Effector memory CD4-positive, alpha-beta T cell (primary cell): ENCODE measurements around the gene LHB.
A peak's percentile ranks its signal among the peaks of the same experiment; 100 is the strongest.

Experiments
- DNase-seq, 3 donors: peaks; one replicate each; pipeline ENCODE4 v3.0.0-alpha.2; 2020
- H3K27ac ChIP-seq: 2 replicates; pipeline ENCODE4 v1.7.0; 2013; ENCODE audit warnings: mild to moderate bottlenecking, low read length, moderate library complexity; ENCODE audit not compliant: insufficient read depth, poor library complexity, severe bottlenecking
- H3K27me3 ChIP-seq: replicated peaks from 2 replicates; pipeline ENCODE4 v1.7.0; 2013; ENCODE audit warnings: mild to moderate bottlenecking, low read length; ENCODE audit not compliant: insufficient read depth, control insufficient read depth, poor library complexity, severe bottlenecking
- H3K36me3 ChIP-seq: 2 replicates; pipeline ENCODE4 v1.7.0; 2013; ENCODE audit warnings: mild to moderate bottlenecking, low read length, moderate library complexity; ENCODE audit not compliant: control insufficient read depth, insufficient read depth
- H3K4me1 ChIP-seq: 2 replicates; pipeline ENCODE4 v1.7.0; 2013; ENCODE audit warnings: low read length, mild to moderate bottlenecking; ENCODE audit not compliant: control insufficient read depth, insufficient read depth, poor library complexity, severe bottlenecking
- H3K4me3 ChIP-seq: 2 replicates; pipeline ENCODE4 v1.7.0; 2013; ENCODE audit warnings: low read length, low read depth, mild to moderate bottlenecking; ENCODE audit not compliant: insufficient read depth, poor library complexity, severe bottlenecking
- H3K9me3 ChIP-seq: 2 replicates; pipeline ENCODE4 v1.7.0; 2013; ENCODE audit warnings: mild to moderate bottlenecking, low read length, moderate library complexity; ENCODE audit not compliant: control insufficient read depth
- total RNA-seq, 3 donors: gene quantifications; one replicate each; lab custom pipeline; 2026; lab: John Stamatoyannopoulos, UW

LHB gene
- 0 to 0.52 (median 0.19) reads per million in 3 donors for total RNA-seq

DNA sequence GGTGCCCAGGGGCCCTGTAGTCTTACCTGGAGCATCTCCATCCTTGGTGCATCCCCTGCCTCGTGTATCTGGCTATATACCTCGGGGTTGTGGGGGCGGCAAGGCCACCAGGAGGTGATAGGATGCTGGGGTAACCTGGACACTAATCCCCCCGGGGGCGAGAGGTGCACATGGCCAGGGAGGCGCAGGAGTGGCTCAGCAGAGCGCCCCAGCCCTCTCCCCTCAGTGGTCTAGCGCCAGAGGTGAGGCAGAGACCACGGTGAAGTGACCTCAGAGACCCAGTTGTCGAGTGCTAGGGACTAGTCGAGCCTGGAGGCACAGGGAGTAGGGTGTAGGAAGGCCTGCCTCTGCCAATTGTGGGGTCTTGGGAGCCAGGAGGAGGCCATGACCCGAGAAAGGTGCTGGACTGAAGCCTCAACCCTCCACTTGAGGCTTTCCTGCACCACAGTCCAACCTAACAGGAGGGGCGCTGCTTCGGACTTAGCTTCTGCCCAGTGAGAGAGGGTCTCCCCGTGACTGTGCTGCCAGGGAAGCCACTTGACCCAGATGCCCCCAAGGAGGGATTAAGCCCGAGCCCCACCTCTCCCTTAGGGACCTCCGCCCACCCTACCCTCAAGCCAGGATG, at the start of gene LHB:
Gene LHB, minus strand, starts transcription at position 51 of the 625 bp plus-strand sequence. Its CDS starts 10 bp downstream, at position 41.
- Histone ChIP-seq H3K9me3 (no peaks in the 10 kb centered on the region), H3K27me3 (no peaks in the 10 kb centered on the region), H3K4me1 (peaks cover 13% of the 10 kb centered on the region), H3K36me3 (peaks cover 1% of the 10 kb centered on the region), H3K27ac (peak within 1 kb of the TSS; percentile 48), H3K4me3 (peak within 1 kb of the TSS; percentile 66)
- no peak for DNase-seq

DNA sequence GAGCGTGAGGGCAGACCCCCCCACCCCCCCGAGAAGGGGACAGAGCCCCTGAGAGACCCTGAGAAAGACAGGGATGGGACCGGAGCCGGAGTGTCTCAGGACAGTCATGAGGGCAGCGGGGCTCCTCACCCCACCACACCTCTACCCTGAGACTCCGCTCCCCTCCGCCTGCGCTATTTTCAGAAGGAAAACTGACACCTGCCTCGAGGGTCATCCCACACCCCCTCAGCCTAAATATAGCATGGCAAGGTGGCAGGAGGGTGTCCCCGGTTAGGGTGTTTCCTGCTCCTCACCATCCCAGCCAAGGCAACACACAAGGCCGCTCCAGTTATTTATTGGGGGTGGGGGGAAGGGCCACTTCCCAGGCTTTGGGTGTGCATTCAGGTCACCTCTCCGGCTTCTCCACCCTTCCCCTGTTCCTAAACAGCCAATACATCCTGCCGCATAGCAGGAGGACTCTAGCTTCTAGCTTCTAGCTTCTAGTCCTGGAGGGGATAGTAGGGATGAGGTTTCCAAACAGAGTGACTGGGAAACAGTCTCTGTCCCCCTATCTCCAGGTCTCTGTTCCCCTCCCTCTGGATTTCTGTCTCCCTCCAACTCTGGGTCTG, 49.1 kb upstream of the LHB start:
- no peaks in the 10 kb centered on the region for H3K4me1 ChIP-seq
- no peaks in the 10 kb centered on the region for H3K36me3 ChIP-seq
- H3K27ac ChIP-seq = no peak overlapping the region
- H3K27me3 ChIP-seq = peaks cover 18% of the 10 kb centered on the region
- no peak overlapping the region for H3K4me3 ChIP-seq
- no peaks in the 10 kb centered on the region for H3K9me3 ChIP-seq
- no peak for DNase-seq

DNA sequence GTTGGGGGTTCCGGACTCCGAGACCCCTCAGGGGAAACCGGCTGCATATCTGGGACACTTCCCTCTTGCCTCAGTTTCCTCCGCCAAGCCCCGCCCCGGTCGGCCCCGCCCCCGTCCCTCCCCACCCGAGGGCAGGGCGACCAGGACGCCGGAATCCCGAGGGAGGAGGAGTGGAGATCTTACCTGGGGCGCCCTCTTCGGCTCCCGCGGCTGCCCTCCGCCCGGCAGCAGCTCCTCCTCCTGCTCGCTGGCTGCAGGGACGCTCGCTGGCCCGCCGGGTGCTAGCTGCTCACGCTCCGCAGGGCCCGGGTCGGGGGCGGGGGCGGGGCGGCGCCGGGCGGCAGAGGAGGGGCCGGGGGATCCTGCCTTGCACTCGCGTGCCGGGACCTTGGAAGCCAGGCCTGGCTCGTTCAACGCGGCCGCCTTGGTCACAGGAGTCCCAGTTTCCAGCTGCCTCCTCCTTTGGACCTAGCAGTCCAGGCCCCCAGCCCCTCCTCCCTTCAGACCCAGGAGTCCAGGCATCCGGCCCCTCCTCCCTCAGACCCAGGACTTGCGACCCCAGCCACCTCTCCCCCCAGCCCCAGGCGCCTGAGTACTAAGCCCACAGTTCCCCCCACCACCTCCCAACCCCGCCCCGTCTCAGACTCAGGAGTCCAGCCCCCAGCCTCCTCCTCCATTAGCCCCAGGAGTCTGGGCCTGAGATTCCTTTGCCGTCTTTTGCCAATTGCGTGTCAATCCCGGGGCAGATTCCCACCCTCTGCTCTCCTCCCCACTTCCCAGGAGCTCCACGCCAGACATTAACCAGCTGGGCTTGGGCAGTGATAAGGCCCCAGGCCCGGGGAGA, 48.1 kb upstream of the LHB start, which contains the start of gene NTF4:
Gene NTF4, minus strand, starts transcription at position 51 of the 844 bp plus-strand sequence. CDS start 2,821 bp downstream, outside the sequence.
- H3K36me3 ChIP-seq = no peaks in the 10 kb centered on the region
- no peak for DNase-seq
- no peaks in the 10 kb centered on the region for H3K4me1 ChIP-seq
- H3K4me3 ChIP-seq = no peak within 1 kb of the TSS
- H3K27ac ChIP-seq = no peak within 1 kb of the TSS
- no peaks in the 10 kb centered on the region for H3K9me3 ChIP-seq
- H3K27me3 ChIP-seq = peaks cover 18% of the 10 kb centered on the region

DNA sequence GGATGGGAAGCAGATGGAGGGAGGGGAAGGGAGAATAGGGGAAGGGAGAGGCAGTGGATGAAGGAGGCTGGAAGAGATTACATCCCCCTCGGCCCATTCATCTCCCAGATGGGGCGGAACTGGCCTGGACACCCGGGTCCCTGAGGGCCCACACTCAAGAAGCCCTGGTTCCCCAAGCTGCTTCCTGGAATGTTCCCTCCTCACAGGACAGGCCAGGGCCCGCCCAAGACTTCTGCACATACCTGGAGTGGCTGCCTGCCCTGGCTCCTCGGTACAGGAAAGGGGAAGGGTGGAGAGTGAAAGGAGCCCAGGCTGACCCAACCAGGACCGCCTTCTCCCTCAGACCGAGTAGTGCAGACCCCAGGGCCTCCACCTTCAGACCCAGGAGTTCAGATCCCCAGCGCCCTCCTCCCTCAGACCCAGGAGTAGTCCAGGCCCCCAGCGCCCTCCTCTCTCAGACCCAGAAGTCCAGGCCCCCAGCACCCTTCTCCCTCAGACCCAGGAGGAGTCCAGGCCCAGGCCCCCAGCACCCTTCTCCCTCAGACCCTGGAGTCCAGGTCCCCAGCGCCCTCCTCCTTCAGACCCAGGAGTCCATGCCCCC, 47.2 kb upstream of the LHB start:
- H3K36me3 ChIP-seq = no peaks in the 10 kb centered on the region
- H3K4me1 ChIP-seq = no peaks in the 10 kb centered on the region
- DNase-seq = no peak
- peaks cover 18% of the 10 kb centered on the region for H3K27me3 ChIP-seq
- H3K9me3 ChIP-seq = no peaks in the 10 kb centered on the region
- H3K4me3 ChIP-seq = no peak overlapping the region
- H3K27ac ChIP-seq = no peak overlapping the region

DNA sequence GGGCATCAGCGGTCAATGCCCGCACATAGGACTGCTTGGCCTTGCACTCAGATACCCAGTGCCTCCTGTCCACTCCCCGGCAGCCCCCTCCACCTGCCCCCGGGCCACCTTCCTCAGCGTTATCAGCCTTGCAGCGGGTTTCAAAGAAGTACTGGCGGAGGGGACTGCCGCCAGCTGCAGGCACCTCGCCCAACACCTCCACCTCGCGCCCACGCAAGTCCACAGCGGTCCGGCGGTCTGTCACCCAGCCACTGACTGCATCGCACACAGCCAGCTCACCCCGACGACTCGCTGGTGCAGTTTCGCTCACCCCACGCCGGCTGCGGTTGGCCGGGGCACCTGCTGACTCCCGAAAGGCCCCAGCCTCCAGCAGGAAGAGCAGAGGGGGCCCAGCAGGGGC, 44.6 kb upstream of the LHB start:
- Histone ChIP-seq H3K27ac (no peak overlapping the region), H3K27me3 (peaks cover 28% of the 10 kb centered on the region), H3K4me3 (no peak overlapping the region), H3K4me1 (peaks cover 16% of the 10 kb centered on the region), H3K9me3 (no peaks in the 10 kb centered on the region), H3K36me3 (no peaks in the 10 kb centered on the region)
- DNase-seq = no peak

DNA sequence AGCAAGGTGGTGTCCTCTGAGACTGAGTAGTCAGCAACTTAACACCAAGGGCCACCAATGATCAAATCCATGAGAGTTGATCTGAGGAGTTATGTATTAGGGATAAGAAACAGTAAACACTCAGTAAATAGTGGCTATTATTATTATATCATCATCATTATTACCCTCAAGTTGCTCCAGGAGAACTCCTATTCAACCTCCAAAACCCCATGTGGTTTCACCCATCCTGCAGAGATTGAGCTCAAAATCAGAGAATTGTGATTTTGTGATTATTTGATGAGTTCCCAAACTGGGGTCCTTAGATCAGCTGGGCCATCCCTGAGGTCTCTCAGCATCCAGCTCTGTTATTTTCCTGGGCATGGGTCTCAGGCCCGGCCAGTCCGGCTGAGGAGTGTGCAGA, 44.1 kb upstream of the LHB start:
- H3K4me3 ChIP-seq = no peak overlapping the region
- no peaks in the 10 kb centered on the region for H3K9me3 ChIP-seq
- DNase-seq = no peak
- peaks cover 28% of the 10 kb centered on the region for H3K27me3 ChIP-seq
- H3K4me1 ChIP-seq = peaks cover 21% of the 10 kb centered on the region
- no peaks in the 10 kb centered on the region for H3K36me3 ChIP-seq
- H3K27ac ChIP-seq = no peak overlapping the region

DNA sequence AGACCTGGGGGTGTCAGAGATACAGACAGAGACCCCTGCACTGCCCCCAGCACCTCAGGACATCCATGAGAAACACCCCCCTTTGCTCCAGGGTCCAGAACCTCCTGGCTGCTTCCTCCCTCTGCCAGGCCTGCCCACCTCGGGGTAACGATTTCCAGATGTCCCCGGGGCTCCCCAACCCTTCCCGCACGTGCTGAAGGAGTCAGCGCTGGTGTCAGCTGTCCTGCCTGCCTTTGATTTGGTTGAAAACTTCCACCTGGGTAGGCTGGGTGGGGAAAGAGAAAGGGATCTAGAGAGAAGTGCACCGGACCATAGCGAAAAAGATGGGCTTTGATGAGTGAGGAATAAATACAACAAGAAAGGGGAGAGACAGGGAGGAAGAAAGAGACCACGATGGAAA, 42.2 kb upstream of the LHB start:
- Histone ChIP-seq H3K9me3 (no peaks in the 10 kb centered on the region), H3K27me3 (peaks cover 15% of the 10 kb centered on the region), H3K36me3 (no peaks in the 10 kb centered on the region), H3K27ac (no peak overlapping the region), H3K4me3 (no peak overlapping the region), H3K4me1 (peaks cover 24% of the 10 kb centered on the region)
- no peak for DNase-seq

DNA sequence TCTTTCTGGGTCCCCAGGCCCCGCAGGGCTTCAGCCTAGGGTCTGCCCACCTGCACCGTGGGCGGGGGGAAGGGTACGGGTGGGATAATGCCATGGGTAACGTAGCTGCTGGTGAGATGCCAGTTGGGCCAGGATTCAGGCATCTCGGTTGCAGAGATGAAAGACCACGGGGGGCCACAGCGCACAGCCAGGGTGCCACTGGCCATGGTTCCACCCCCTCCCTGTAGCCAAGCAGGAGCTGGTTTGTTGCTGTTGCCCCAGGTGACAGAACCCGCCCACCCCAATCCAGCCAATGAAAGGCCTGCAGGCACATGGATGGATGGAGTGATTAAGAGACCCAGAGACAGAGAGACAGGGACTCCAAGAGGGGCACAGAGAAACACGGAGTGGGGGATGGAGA, 41.7 kb upstream of the LHB start:
- Histone ChIP-seq H3K27me3 (peaks cover 10% of the 10 kb centered on the region), H3K4me1 (peaks cover 24% of the 10 kb centered on the region), H3K4me3 (no peak overlapping the region), H3K36me3 (no peaks in the 10 kb centered on the region), H3K27ac (no peak overlapping the region), H3K9me3 (no peaks in the 10 kb centered on the region)
- no peak for DNase-seq

DNA sequence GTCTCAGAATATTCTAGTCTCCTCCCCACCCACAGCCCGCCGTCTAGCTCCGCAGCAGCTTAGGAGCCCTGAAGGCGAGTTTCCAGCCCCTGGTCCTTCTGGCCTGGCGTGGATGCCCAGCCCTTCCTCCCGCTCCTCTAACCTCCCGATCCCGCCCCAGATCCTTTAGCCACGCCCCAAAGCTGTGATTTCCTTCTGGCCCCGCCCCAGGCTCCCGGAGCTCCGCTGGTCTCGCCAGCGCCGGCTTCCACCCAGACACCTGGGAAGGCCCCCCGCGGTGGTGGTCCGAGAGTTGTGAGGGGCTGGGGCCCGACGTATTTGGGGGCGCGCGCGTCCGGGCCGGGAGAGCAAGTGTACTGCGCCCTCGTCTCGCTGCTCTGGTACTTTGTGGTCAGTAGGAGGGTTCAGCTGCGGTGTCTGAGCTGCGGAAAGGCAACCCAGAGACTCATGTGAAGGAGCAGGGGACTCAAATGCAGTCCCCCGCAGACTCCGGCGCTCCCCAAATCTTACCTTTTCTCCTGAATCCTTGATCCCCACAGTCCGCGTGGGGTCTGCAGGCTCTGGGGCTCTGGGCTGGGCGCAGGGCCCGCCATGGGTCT, 40.8 kb upstream of the LHB start, which contains the start of gene CGB7:
Gene CGB7, minus strand, starts transcription at position 114 of the 599 bp plus-strand sequence. CDS start 2,374 bp downstream, outside the sequence.
- Histone ChIP-seq H3K36me3 (no peaks in the 10 kb centered on the region), H3K4me1 (peaks cover 24% of the 10 kb centered on the region), H3K27me3 (peaks cover 10% of the 10 kb centered on the region), H3K27ac (no peak within 1 kb of the TSS), H3K9me3 (no peaks in the 10 kb centered on the region), H3K4me3 (peak within 1 kb of the TSS; percentile 73)
- peak in 2 of 3 donors; percentile 21 to 36 for DNase-seq
